NCI-H2227 treated with DMSO at 0.1 percent for 48 hours (cell line): ENCODE data around the gene HNRNPL.
"Not testable (repeated sequence)": the region's sequence is repeated elsewhere in the genome, so short reads cannot be mapped to it uniquely, and the experiment has no call there.

Experiments
- DNase-seq: peaks from one replicate; lab custom pipeline; 2025; lab: John Stamatoyannopoulos, UW

HNRNPL gene

DNA sequence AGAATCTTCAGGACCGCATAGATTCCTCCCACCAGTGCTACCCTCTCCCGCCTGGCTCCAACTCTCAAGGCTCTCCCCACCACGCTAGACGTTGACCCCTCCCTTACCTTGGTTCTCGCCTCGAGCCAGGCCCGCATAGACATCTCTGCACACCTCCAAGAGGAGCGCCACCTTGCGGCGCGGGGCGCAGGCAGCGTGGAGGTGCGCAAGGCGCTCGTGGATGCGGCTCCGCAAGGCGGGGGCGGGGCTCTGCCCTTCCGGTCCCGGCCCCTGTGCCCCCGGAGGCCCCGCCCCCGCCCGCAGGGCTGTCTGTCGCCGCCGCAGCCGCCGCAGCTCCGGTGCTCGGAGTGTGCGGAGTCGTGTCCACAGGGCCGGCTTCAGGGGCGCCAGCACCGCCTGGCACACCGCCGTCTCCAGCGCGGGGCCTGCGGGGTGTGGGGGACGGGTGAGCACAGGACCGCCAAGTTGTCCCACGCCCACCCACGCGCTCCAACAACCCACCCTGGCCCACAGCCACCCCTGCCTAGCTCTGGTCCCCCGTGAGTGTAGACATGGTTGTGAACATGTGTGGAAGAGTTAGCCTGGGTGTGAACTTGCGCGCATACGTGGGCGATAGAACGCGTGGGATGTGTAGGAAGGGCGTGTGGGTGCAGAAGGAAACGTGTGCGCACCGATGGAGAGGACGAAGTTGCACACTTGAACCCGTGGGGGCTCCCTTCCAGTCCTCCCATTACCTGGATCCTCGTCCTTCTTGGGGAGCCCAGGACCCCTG lies 20.2 kb upstream of the HNRNPL start:
- no peak for DNase-seq

DNA sequence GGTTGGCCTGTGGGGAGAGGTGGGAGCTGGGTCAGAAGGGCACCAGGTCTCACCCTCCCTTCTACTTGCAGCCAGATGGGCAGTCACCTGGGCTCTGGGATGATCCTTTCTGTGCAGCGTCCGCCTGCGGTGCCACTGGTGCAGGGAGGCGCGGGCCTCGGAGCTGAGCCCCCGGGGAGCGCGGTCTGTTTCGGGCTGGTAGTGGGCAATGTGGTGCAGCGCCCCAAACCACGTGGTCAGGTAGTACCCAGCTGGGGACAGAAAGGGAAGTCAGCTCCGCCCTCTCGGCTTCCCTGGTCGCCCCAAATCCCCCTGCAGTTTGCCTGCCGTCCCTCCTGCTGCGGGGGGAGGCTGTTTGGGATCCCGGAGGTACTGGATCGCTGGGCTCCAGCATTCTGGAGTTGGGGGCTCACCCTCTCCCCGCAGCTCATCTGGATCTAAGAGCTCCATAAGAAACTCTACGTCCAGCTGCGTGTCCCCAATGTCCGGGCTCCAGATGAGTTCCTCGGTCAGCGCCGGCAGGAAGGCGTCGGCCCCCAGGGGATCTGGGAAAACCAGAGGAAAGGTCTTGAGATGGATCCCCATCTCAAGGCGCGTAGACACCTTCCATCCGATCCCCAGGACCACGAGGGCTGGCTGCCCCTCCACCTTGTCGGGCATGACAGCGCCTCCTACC lies 19.5 kb upstream of the HNRNPL start:
- no peak for DNase-seq

GRCh38 chr19:38868551-38868950 lies 18.8 kb upstream of the HNRNPL start:
- no peak for DNase-seq

DNA sequence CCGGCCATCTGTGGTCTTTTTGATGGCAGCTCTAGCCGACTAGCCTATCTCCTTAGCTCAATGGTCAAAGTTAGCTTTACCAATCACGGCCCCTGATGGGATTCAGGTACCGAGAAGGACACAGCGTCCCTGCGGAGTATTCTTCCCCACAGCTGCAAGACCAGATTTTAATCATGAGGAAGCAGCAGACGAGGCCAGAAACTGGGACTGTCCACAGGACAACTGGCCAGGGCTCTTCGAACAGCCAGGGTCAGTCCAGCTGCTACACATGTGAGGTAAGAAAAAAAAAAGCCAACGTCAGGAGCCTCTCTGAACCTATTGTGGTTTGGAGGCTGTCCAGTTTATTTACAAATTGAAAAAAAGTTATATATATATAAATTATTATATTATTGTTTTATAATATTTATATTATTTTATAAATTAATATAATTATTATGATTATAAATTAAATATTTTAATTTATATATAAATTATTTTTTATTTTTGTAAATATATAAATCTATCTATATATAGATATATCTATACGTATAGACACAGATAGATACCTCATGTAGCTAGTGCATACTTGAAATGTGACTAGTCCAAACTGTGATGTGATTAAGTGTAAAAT lies 17.5 kb upstream of the HNRNPL start:
- no peak for DNase-seq

- DNase-seq, result peak; percentile 96
Measured at GRCh38 chr19:38862321-38863059, 12.7 kb upstream of the HNRNPL start.

DNA sequence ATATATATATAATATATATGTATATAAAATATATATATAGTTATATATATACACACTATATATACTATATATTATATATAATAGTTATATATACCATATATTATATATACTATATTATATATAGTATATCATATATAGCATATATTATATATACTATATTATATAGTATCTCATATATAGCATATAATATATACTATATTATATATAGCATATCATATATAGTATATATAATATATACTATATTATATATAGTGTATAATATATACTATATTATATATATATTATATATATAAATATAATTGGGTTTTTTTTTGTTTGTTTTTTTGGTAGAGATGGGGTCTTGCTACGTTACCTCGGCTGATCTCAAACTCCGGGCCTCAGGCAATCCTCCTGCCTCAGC lies 11.6 kb upstream of the HNRNPL start:
- no peak for DNase-seq

- not testable (repeated sequence) for DNase-seq
Measured at GRCh38 chr19:38859631-38860204, 9.9 kb upstream of the HNRNPL start.

- no peak for DNase-seq
Measured at GRCh38 chr19:38856813-38857212, 7.0 kb upstream of the HNRNPL start.

GRCh38 chr19:38855751-38856150 lies 6.0 kb upstream of the HNRNPL start:
- DNase-seq, result not testable (repeated sequence)

DNA sequence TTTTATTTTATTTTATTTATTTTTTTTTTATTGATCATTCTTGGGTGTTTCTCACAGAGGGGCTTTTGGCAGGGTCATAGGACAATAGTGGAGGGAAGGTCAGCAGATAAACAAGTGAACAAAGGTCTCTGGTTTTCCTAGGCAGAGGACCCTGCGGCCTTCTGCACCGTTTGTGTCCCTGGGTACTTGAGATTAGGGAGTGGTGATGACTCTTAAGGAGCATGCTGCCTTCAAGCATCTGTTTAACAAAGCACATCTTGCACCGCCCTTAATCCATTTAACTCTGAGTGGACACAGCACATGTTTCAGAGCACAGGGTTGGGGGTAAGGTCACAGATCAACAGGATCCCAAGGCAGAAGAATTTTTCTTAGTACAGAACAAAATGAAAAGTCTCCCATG lies 5.2 kb upstream of the HNRNPL start:
- DNase-seq, result not testable (repeated sequence)

DNA sequence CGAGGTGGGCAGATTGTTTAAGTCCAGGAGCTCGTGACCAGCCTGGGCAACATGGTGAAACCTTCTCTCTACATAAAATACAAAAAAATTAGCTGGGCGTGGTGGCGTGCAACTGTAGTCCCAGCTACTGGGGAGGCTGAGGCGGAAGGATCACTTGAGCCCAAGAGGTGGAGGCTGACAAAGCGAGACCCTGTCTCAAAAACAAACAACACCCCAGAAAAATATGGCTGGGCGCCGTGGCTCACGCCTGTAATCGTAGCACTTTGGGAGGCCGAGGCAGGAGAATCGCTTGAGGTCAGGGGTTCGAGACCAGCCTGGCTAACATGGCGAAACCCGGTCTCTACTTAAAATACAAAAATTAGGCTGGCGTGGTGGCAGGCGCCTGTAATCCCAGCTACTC lies 3.4 kb upstream of the HNRNPL start:
- no peak for DNase-seq

- peak; percentile 86 for DNase-seq
Measured at GRCh38 chr19:38852231-38853044, 2.7 kb upstream of the HNRNPL start.

GRCh38 chr19:38851622-38852230 lies 1.9 kb upstream of the HNRNPL start:
- DNase-seq, result peak; percentile 100

DNA sequence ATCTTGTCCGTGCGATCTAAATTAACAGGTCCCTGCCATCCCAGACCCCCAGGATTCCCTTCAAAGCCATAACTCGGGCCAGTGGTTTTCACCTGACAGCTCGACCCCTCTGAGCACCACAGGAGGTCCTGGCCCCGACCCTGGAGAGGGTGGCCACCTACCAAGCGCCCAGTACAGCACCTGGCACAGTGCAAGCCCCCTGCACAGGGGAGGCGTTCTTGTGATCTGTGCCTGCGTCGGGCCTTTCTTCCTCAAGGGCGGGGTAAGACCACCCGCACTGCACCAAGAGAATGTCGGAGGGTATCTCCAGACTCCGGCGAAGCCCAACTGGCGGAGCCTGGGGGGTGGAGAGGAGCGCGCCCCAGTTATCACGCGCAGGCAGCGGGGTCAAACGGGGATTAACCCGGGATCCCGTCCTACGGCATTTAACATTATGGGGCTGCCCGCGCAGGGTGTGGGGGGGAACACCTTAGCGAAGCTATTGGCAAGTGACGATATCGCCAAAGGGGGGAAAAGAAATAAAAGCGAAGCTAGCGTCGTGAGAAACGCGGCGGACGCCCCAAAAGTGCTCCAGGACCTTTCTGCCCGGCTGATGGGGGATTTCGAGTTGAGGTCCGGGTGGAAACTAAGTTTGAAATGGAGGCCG lies 1.3 kb upstream of the HNRNPL start:
- no peak for DNase-seq

DNA sequence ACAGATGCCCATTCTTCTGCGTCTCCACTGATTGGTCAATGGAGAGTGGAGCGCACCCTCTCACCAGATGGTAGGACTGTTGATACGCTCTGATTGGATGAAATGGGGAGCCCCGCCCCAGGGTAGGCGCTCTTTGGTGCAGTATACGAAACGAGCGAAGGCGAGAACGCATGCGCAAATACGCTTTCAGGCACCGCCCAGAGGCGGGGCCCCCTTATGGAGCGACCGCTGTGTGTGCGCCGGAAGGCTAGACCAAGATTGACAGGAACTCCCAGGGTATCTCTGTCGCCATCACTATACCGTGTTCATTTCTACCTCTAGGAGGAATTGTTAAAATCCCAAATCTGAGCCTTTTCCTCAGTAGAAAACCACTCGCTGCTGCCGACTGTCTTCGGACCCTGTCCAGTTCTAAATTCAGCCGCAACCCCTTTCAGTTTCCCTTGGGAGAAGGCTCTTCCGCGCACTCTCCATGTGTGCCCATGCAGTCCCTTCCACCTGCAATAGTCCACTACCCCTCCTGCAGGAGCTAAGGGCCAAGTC lies 720 bp upstream of the HNRNPL start:
- DNase-seq, result no peak

GRCh38 chr19:38849147-38849859 lies 483 bp downstream of the HNRNPL start:
- peak; percentile 100 for DNase-seq

- no peak for DNase-seq
Measured at GRCh38 chr19:38848299-38849146, 1.3 kb downstream of the HNRNPL start.

DNA sequence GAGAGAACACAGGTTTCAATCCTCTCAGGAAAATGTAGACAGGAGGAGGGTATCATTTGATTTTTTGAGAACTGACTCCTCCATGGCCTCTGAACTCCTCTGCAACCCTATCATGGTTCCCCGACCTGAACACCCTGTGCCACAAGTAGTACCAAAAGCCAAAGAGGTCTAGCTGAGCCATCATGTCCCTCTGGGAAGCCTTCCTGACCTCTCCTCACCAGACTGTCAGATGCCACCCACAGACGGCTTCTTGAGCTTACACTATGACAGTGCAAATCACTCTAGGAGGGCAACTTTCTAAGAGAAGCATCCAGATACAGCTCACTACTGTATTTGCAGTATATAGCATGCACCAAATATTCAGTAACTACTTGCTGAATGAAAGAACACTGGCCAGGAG lies 3.7 kb downstream of the HNRNPL start:
- DNase-seq, result no peak
